ENCODE results near the gene TRUB2. TPM values are rescaled to one million over a fixed set of nuclear protein-coding genes. Genes with fewer than 3 reads are reported as not detected.

Gene TRUB2
- total RNA-seq, 2 donors from 2014 or later, result 14.6 to 27.2 TPM

DNA sequence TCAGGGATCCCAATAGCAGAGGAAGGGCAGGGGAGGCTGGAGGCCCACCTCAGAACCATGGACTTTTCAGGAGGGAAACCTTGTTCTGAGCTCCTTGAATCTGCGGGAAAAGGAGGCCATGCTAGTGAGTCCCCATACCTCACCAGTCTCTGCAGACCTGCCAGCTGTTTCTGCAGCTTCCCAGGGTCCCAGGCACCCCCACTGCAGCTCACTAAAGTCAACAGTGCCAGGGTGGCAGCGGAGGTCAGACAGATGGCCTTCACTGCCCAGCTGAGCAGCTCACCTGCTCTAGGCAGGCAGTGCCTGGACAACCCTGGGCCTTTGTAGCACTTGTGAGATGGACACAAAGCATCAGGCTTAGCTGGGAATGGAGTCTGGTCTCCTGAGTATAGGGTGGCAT, 13.7 kb upstream of the TRUB2 start:
- no peak for DNase-seq (ENCODE audit: low spot score)
- H3K4me3 ChIP-seq, result no peak overlapping the region
- no peaks in the 10 kb centered on the region for H3K9me3 ChIP-seq
- H3K27me3 ChIP-seq (replicated peaks; ENCODE audit: insufficient read depth), result no peaks in the 10 kb centered on the region
- intact Hi-C loops (cut with DNase I), result no loop called here
- no peaks in the 10 kb centered on the region for H3K36me3 ChIP-seq
- no peak overlapping the region for H3K27ac ChIP-seq
- H3K4me1 ChIP-seq (replicated peaks), result no peaks in the 10 kb centered on the region
- WGBS, result 74% methylated on average over 2 of the region's 2 CpGs
- no peak for TF ChIP-seq POLR2A (IDR thresholded peaks at IDR 0.05)

DNA sequence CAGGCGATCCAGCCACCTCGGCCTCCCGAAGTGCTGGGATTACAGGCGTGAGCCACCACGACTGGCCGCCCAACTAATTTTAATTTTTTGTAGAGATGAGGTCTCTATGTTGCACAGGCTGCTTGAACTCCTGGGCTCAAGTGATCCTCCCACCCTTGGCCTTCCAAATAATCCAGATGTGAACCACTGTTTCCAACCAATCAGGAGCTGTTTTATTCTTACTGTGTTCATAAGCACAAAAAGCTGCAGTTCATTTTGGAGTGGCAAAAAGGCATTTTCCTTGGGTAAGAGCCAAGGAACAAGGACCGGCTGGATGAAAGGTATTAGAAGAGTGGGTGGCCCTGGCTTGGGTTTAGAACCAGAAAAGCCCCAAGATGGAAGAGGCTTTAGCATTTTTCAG, 12.9 kb upstream of the TRUB2 start:
- WGBS, result 80% methylated on average over 7 of the region's 7 CpGs
- intact Hi-C loops (cut with DNase I), result no loop called here
- Histone ChIP-seq H3K4me3 (no peak overlapping the region), H3K9me3 (no peaks in the 10 kb centered on the region), H3K27ac (no peak overlapping the region), H3K36me3 (no peaks in the 10 kb centered on the region), H3K27me3 (replicated peaks; ENCODE audit: insufficient read depth) (no peaks in the 10 kb centered on the region), H3K4me1 (replicated peaks) (no peaks in the 10 kb centered on the region)
- DNase-seq (ENCODE audit: low spot score), result no peak
- TF ChIP-seq POLR2A (IDR thresholded peaks at IDR 0.05), result no peak

DNA sequence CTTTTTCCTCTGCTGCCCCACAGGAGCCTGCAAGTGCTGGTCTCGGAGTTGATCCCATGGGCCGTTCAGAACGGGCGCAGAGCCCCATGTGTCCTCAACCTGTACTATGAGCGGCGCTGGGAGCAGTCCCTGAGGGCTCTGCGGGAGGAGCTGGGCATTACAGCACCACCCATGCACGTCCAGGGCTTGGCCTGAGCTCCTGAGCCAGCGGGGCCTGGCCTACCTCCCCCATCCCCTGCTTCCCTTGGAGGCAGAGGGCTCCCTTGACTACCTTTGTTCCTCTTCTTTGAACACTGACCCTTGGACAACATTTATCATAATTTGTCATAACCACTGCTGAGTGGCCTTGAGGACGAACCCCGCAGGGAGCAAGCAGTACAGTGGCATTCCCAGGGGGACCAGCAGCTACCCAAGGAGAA, 11.2 kb upstream of the TRUB2 start:
- Histone ChIP-seq H3K9me3 (no peaks in the 10 kb centered on the region), H3K4me3 (no peak overlapping the region), H3K36me3 (no peaks in the 10 kb centered on the region), H3K27ac (no peak overlapping the region), H3K4me1 (replicated peaks) (no peaks in the 10 kb centered on the region), H3K27me3 (replicated peaks; ENCODE audit: insufficient read depth) (no peaks in the 10 kb centered on the region)
- intact Hi-C loops (cut with DNase I), result no loop called here
- no peak for DNase-seq (ENCODE audit: low spot score)
- 87% methylated on average over 11 of the region's 11 CpGs for whole genome bisulfite sequencing
- no peak for TF ChIP-seq POLR2AphosphoS5 (IDR thresholded peaks at IDR 0.05)
- TF ChIP-seq, protein P1, sequence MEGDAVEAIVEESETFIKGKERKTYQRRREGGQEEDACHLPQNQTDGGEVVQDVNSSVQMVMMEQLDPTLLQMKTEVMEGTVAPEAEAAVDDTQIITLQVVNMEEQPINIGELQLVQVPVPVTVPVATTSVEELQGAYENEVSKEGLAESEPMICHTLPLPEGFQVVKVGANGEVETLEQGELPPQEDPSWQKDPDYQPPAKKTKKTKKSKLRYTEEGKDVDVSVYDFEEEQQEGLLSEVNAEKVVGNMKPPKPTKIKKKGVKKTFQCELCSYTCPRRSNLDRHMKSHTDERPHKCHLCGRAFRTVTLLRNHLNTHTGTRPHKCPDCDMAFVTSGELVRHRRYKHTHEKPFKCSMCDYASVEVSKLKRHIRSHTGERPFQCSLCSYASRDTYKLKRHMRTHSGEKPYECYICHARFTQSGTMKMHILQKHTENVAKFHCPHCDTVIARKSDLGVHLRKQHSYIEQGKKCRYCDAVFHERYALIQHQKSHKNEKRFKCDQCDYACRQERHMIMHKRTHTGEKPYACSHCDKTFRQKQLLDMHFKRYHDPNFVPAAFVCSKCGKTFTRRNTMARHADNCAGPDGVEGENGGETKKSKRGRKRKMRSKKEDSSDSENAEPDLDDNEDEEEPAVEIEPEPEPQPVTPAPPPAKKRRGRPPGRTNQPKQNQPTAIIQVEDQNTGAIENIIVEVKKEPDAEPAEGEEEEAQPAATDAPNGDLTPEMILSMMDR (IDR thresholded peaks at IDR 0.05), result no peak
- TF ChIP-seq POLR2A (IDR thresholded peaks at IDR 0.05), result no peak

DNA sequence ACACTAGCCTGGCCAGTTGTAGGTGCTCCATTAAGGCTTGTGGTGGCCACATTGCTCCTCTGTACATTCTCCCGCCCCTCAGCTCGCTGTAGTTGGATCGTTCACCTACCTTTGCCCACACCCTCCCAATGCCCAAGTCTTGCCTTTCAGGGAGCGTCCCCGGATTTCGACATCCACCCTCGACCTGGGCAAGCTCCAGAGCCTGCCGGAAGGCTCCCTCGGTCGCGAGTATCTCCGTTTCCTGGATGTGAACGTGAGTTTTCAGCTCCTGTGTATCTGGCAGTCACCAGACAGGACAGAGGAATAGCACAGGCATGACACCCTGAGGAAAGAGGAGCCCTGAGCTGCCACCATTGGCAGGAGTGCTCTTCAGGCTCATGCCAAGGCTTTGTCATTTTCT, 3.4 kb upstream of the TRUB2 start:
- no peaks in the 10 kb centered on the region for H3K9me3 ChIP-seq
- H3K27me3 ChIP-seq (replicated peaks; ENCODE audit: insufficient read depth), result no peaks in the 10 kb centered on the region
- peaks cover 10% of the 10 kb centered on the region for H3K4me1 ChIP-seq (replicated peaks)
- no peak for DNase-seq (ENCODE audit: low spot score)
- intact Hi-C loops (cut with DNase I), result no loop called here
- no peak overlapping the region for H3K4me3 ChIP-seq
- WGBS, result 88% methylated on average over 13 of the region's 13 CpGs
- no peak overlapping the region for H3K27ac ChIP-seq
- H3K36me3 ChIP-seq, result peaks cover 0 to 5% of the 10 kb centered on the region in 2 donors
- TF ChIP-seq, protein P1 (IDR thresholded peaks at IDR 0.05), result no peak
- TF ChIP-seq POLR2A (IDR thresholded peaks at IDR 0.05) (no peak), POLR2AphosphoS5 (IDR thresholded peaks at IDR 0.05) (no peak)

DNA sequence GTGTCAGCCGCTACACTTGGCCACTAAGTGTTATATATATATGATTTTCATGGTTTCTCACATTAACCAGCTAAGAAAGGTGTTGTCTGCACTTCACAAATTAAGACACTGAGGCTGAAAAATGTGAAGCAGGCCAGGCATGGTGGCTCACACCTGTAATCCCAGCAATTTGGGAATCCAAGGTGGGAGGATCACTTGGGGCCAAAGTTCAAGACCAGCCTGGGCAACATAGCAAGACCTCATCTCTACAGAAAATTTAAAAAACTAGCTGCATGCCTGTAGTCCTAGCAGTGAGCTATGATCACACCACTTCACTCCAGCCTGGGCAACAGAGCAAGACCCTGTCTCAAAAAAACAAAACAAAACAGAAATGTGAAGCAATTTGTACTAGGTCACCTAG, 2.2 kb upstream of the TRUB2 start:
- no peaks in the 10 kb centered on the region for H3K27me3 ChIP-seq (replicated peaks; ENCODE audit: insufficient read depth)
- H3K36me3 ChIP-seq, result peaks cover 0 to 5% of the 10 kb centered on the region in 2 donors
- WGBS, result 95% methylated on average over 1 of the region's 1 CpG
- H3K4me3 ChIP-seq, result no peak overlapping the region
- no peaks in the 10 kb centered on the region for H3K9me3 ChIP-seq
- intact Hi-C loops (cut with DNase I), result no loop called here
- TF ChIP-seq POLR2AphosphoS5 (IDR thresholded peaks at IDR 0.05), result no peak
- TF ChIP-seq, protein P1 (IDR thresholded peaks at IDR 0.05), result no peak
- TF ChIP-seq POLR2A (IDR thresholded peaks at IDR 0.05), result no peak
- DNase-seq (ENCODE audit: low spot score), result no peak
- peaks cover 10% of the 10 kb centered on the region for H3K4me1 ChIP-seq (replicated peaks)
- H3K27ac ChIP-seq, result no peak overlapping the region

DNA sequence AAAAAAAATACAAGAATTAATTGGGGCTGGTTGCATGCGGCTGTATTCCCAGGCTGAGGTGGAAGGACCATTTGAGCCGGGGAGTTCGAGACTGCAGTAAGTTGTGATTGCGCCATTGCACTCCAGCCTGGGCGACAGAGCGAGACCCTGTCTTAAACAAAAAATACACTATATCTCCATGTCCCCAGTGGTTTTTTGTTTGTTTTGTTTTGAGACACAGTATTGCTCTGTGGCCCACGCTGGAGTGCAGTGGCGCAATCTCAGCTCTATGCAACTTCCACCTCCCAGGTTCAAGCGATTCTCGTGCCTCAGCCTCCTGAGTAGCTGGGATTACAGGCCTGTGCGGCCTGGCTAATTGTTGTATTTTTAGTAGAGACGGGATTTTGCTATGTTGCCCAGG, 1.5 kb upstream of the TRUB2 start:
- H3K4me1 ChIP-seq (replicated peaks), result peaks cover 10% of the 10 kb centered on the region
- H3K36me3 ChIP-seq, result peaks cover 0 to 5% of the 10 kb centered on the region in 2 donors
- DNase-seq (ENCODE audit: low spot score), result no peak
- H3K27me3 ChIP-seq (replicated peaks; ENCODE audit: insufficient read depth), result no peaks in the 10 kb centered on the region
- no peaks in the 10 kb centered on the region for H3K9me3 ChIP-seq
- H3K4me3 ChIP-seq, result peak overlapping the region; percentile 70 to 86
- 81% methylated on average over 12 of the region's 12 CpGs for WGBS
- no peak overlapping the region for H3K27ac ChIP-seq
- intact Hi-C loops (cut with DNase I), result no loop called here
- TF ChIP-seq POLR2A (IDR thresholded peaks at IDR 0.05) (no peak), POLR2AphosphoS5 (IDR thresholded peaks at IDR 0.05) (no peak)
- TF ChIP-seq, protein P1 (IDR thresholded peaks at IDR 0.05), result no peak
